CD4-positive, alpha-beta memory T cell (primary cell): ENCODE measurements around the gene DOP1A. TPM values are rescaled to one million over a fixed set of nuclear protein-coding genes. Genes with fewer than 3 reads are reported as not detected.

Experiments used
- CTCF ChIA-PET: fragments of 350-600 bp; sonication (Branson Sonifier 250); formaldehyde crosslinking; loops from one replicate; lab custom pipeline; 2021; ENCODE audit warnings: inconsistent platforms; ENCODE audit not compliant: partially characterized antibody; lab: Charles Lee
- POLR2A ChIA-PET: fragments of 350-600 bp; sonication (Branson Sonifier 250); formaldehyde crosslinking; loops from one replicate; lab custom pipeline; 2021; ENCODE audit not compliant: partially characterized antibody; lab: Charles Lee
- DNase-seq, 5 donors: peaks; one replicate each; pipeline versions ENCODE4 v3.0.0 to v3.0.0-alpha.2; 2020 to 2022; ENCODE audit warnings: mixed read lengths in 1 of 5
- H3K27ac ChIP-seq: one replicate; pipeline ENCODE4 v1.7.0; 2013; ENCODE audit warnings: low read depth, low read length
- H3K27me3 ChIP-seq: 2 replicates; pipeline ENCODE4 v1.7.0; 2013; ENCODE audit warnings: mild to moderate bottlenecking, low read length, moderate library complexity; ENCODE audit not compliant: insufficient read depth
- H3K36me3 ChIP-seq: 2 replicates; pipeline ENCODE4 v1.7.0; 2013; ENCODE audit warnings: mild to moderate bottlenecking, low read length, moderate library complexity; ENCODE audit not compliant: insufficient read depth
- H3K4me1 ChIP-seq: 2 replicates; pipeline ENCODE4 v1.7.0; 2013; ENCODE audit warnings: mild to moderate bottlenecking, low read length, moderate library complexity; ENCODE audit not compliant: insufficient read depth
- H3K4me3 ChIP-seq, 2 donors: one replicate each; pipeline ENCODE4 v1.7.0; 2013; ENCODE audit warnings: low read length in 2 of 2, mild to moderate bottlenecking in 1 of 2
- H3K9me3 ChIP-seq, 2 donors: one replicate each; pipeline ENCODE4 v1.7.0; 2013; ENCODE audit warnings: low read length in 2 of 2, control low read depth in 1 of 2; ENCODE audit not compliant: control insufficient read depth in 1 of 2
- H3K27ac Mint-ChIP-seq, 7 donors: one replicate each; pipeline ENCODE4 v1.8.0; 2020 to 2021; ENCODE audit warnings: mixed read lengths in 7 of 7, mild to moderate bottlenecking in 6 of 7, inconsistent platforms in 3 of 7, moderate library complexity in 3 of 7
- H3K27me3 Mint-ChIP-seq, 2 donors: one replicate each; pipeline ENCODE4 v1.8.0; 2020 to 2021; ENCODE audit warnings: mixed read lengths in 2 of 2
- H3K36me3 Mint-ChIP-seq, 2 donors: one replicate each; pipeline ENCODE4 v1.8.0; 2020 to 2021; ENCODE audit warnings: mixed read lengths in 2 of 2, inconsistent platforms in 1 of 2, mild to moderate bottlenecking in 1 of 2
- H3K4me1 Mint-ChIP-seq, 4 donors: one replicate each; pipeline ENCODE4 v1.8.0; 2020 to 2021; ENCODE audit warnings: mixed read lengths in 4 of 4, mild to moderate bottlenecking in 1 of 4
- H3K4me3 Mint-ChIP-seq, 8 donors: one replicate each; pipeline ENCODE4 v1.8.0; 2020 to 2021; ENCODE audit warnings: mixed read lengths in 8 of 8, mild to moderate bottlenecking in 7 of 8, moderate library complexity in 6 of 8, inconsistent platforms in 3 of 8
- H3K9me3 Mint-ChIP-seq, 8 donors: one replicate each; pipeline ENCODE4 v1.8.0; 2020 to 2021; ENCODE audit warnings: mixed read lengths in 8 of 8, mild to moderate bottlenecking in 5 of 8, inconsistent platforms in 3 of 8, moderate library complexity in 1 of 8
- intact Hi-C: fragments of 100-400 bp; cut with micrococcal nuclease; formaldehyde crosslinking; loops from one replicate; pipeline ENCODE4 v1.15.1; 2023
- polyA plus RNA-seq, 2 donors: library from polyadenylated mRNA; unstranded; fragments of 300-500 nt; fragmentation: Illumina TruSeq; gene quantifications; one replicate each; pipeline ENCODE4 v1.2.3, GENCODE V29; 2021
- total RNA-seq, 2 experiments: library from RNA; stranded (reverse); gene quantifications; one replicate each; pipeline ENCODE4 v1.2.3, GENCODE V29; 2021

DOP1A gene
- total and polyA plus RNA-seq, 4 experiments from 2014 or later, result 0.88 to 36.6 (median 19.2) TPM

- Histone ChIP-seq H3K36me3 (peaks cover 16% of the 10 kb centered on the region), H3K4me3 (no peak overlapping the region), H3K9me3 (no peaks in the 10 kb centered on the region), H3K4me1 (no peaks in the 10 kb centered on the region), H3K27me3 (no peaks in the 10 kb centered on the region), H3K27ac (no peak overlapping the region)
- Mint-ChIP-seq H3K27ac (no peak overlapping the region), H3K4me1 (no peaks in the 10 kb centered on the region), H3K27me3 (no peaks in the 10 kb centered on the region), H3K9me3 (no peaks in the 10 kb centered on the region), H3K4me3 (no peak overlapping the region), H3K36me3 (peaks cover 42 to 63% of the 10 kb centered on the region in 2 donors)
- no peak for DNase-seq
- ChIA-PET CTCF (interaction anchor here (0.9 to 1.3 kb wide), 2 partner anchors 71 to 73 kb away, joined by 3 to 5 read pairs; partner anchors contain the start of genes DOP1A and UBE3D), POLR2A (no interaction called here)
- intact Hi-C loops, result no loop called here
Observed at GRCh38 chr6:83138118-83138722, 70.7 kb downstream of the DOP1A start.

- CTCF ChIA-PET, result interaction anchor here (1.3 kb wide), 1 partner anchor 72 kb away, joined by 5 read pairs; the partner anchor contains the start of gene DOP1A
- no peaks in the 10 kb centered on the region for H3K4me1 Mint-ChIP-seq
- Histone ChIP-seq H3K27me3 (no peaks in the 10 kb centered on the region), H3K4me1 (no peaks in the 10 kb centered on the region), H3K4me3 (no peak overlapping the region), H3K27ac (no peak overlapping the region), H3K9me3 (no peaks in the 10 kb centered on the region), H3K36me3 (peaks cover 16% of the 10 kb centered on the region)
- DNase-seq, result no peak
- no peaks in the 10 kb centered on the region for H3K9me3 Mint-ChIP-seq
- intact Hi-C loops, result no loop called here
- no peak overlapping the region for H3K4me3 Mint-ChIP-seq
- H3K27me3 Mint-ChIP-seq, result no peaks in the 10 kb centered on the region
- POLR2A ChIA-PET, result no interaction called here
- H3K36me3 Mint-ChIP-seq, result peaks cover 47 to 68% of the 10 kb centered on the region in 2 donors
- peak overlapping the region in 1 of 7 donors; percentile 36 for H3K27ac Mint-ChIP-seq
Observed at GRCh38 chr6:83138758-83139157, 71.3 kb downstream of the DOP1A start.

- POLR2A ChIA-PET, result no interaction called here
- no peak overlapping the region for H3K27ac Mint-ChIP-seq
Observed at GRCh38 chr6:83151114-83151513, 83.6 kb downstream of the DOP1A start.

GRCh38 chr6:83152913-83153312 is 85.4 kb downstream of the DOP1A start:
- no peak overlapping the region for H3K27ac ChIP-seq
- Mint-ChIP-seq H3K9me3 (peaks cover 0 to 2% (median 0%) of the 10 kb centered on the region in 8 donors), H3K4me1 (peaks cover 0 to 3% (median 0%) of the 10 kb centered on the region in 4 donors), H3K36me3 (peaks cover 37 to 70% of the 10 kb centered on the region in 2 donors), H3K27me3 (no peaks in the 10 kb centered on the region), H3K27ac (no peak overlapping the region), H3K4me3 (no peak overlapping the region)
- H3K27me3 ChIP-seq, result no peaks in the 10 kb centered on the region
- H3K36me3 ChIP-seq, result peaks cover 15% of the 10 kb centered on the region
- ChIA-PET POLR2A (no interaction called here), CTCF (interaction anchor here (2.6 kb wide), 1 partner anchor 13 kb away, joined by 11 read pairs; no protein-coding TSS in a partner anchor)
- intact Hi-C loops, result no loop called here
- H3K9me3 ChIP-seq, result no peaks in the 10 kb centered on the region
- H3K4me3 ChIP-seq, result no peak overlapping the region
- H3K4me1 ChIP-seq, result no peaks in the 10 kb centered on the region
- DNase-seq, result no peak

More at GRCh38 chr6:83151114-83151513, 83.6 kb downstream of the DOP1A start:
- Mint-ChIP-seq H3K27me3 (no peaks in the 10 kb centered on the region), H3K4me3 (no peak overlapping the region), H3K4me1 (peaks cover 0 to 3% (median 0%) of the 10 kb centered on the region in 4 donors), H3K9me3 (peaks cover 0 to 2% (median 0%) of the 10 kb centered on the region in 8 donors), H3K36me3 (peaks cover 29 to 60% of the 10 kb centered on the region in 2 donors)
- no peak overlapping the region for H3K4me3 ChIP-seq
- peaks cover 15% of the 10 kb centered on the region for H3K36me3 ChIP-seq
- H3K9me3 ChIP-seq, result no peaks in the 10 kb centered on the region
- intact Hi-C loops, result no loop called here
- CTCF ChIA-PET, result no interaction called here
- H3K4me1 ChIP-seq, result no peaks in the 10 kb centered on the region
- DNase-seq, result no peak
- no peak overlapping the region for H3K27ac ChIP-seq
- H3K27me3 ChIP-seq, result no peaks in the 10 kb centered on the region

- POLR2A ChIA-PET, result no interaction called here
- peaks cover 12% of the 10 kb centered on the region for H3K36me3 ChIP-seq
- no peak for DNase-seq
- H3K27ac ChIP-seq, result no peak overlapping the region
- intact Hi-C loops, result no loop called here
- H3K9me3 ChIP-seq, result no peaks in the 10 kb centered on the region
- Mint-ChIP-seq H3K27ac (peak overlapping the region in 1 of 7 donors; percentile 1), H3K36me3 (peaks cover 37 to 63% of the 10 kb centered on the region in 2 donors), H3K4me3 (no peak overlapping the region), H3K27me3 (no peaks in the 10 kb centered on the region), H3K9me3 (peaks cover 0 to 2% (median 0%) of the 10 kb centered on the region in 8 donors), H3K4me1 (peaks cover 0 to 3% (median 0%) of the 10 kb centered on the region in 4 donors)
- CTCF ChIA-PET, result interaction anchor here (2.6 kb wide), 1 partner anchor 12 kb away, joined by 11 read pairs; no protein-coding TSS in a partner anchor
- no peak overlapping the region for H3K4me3 ChIP-seq
- H3K4me1 ChIP-seq, result no peaks in the 10 kb centered on the region
- H3K27me3 ChIP-seq, result no peaks in the 10 kb centered on the region
Observed at GRCh38 chr6:83153883-83154521, 86.5 kb downstream of the DOP1A start.

- H3K9me3 ChIP-seq, result no peaks in the 10 kb centered on the region
- no peaks in the 10 kb centered on the region for H3K4me1 Mint-ChIP-seq
- H3K27ac Mint-ChIP-seq, result peak overlapping the region in 2 of 7 donors; percentile 8 to 36
- peaks cover 44 to 62% of the 10 kb centered on the region in 2 donors for H3K36me3 Mint-ChIP-seq
- H3K27me3 Mint-ChIP-seq, result no peaks in the 10 kb centered on the region
- ChIA-PET CTCF (interaction anchor here (1.2 to 1.6 kb wide), 3 partner anchors 16 to 90 kb away, joined by 3 to 9 read pairs (median 4); partner anchors contain the start of gene UBE3D), POLR2A (no interaction called here)
- H3K4me1 ChIP-seq, result no peaks in the 10 kb centered on the region
- peaks cover 12% of the 10 kb centered on the region for H3K36me3 ChIP-seq
- H3K9me3 Mint-ChIP-seq, result peaks cover 0 to 2% (median 0%) of the 10 kb centered on the region in 8 donors
- H3K27me3 ChIP-seq, result no peaks in the 10 kb centered on the region
- DNase-seq, result no peak
- no peak overlapping the region for H3K4me3 ChIP-seq
- intact Hi-C loops, result no loop called here
- no peak overlapping the region for H3K4me3 Mint-ChIP-seq
- H3K27ac ChIP-seq, result no peak overlapping the region
Observed at GRCh38 chr6:83155794-83156193, 88.3 kb downstream of the DOP1A start.

- H3K4me1 Mint-ChIP-seq, result no peaks in the 10 kb centered on the region
- peak overlapping the region in 3 of 7 donors; percentile 5 to 53 (median 11) for H3K27ac Mint-ChIP-seq
- DNase-seq, result no peak
- Histone ChIP-seq H3K27me3 (no peaks in the 10 kb centered on the region), H3K36me3 (no peaks in the 10 kb centered on the region), H3K4me3 (no peak overlapping the region), H3K9me3 (no peaks in the 10 kb centered on the region), H3K4me1 (no peaks in the 10 kb centered on the region), H3K27ac (no peak overlapping the region)
- H3K9me3 Mint-ChIP-seq, result peaks cover 0 to 2% (median 0%) of the 10 kb centered on the region in 8 donors
- ChIA-PET POLR2A (no interaction called here), CTCF (interaction anchor here (1.3 kb wide), 2 partner anchors 93 to 886 kb away, joined by 3 read pairs; partner anchors contain the start of gene DOP1A)
- no peaks in the 10 kb centered on the region for H3K27me3 Mint-ChIP-seq
- H3K36me3 Mint-ChIP-seq, result peaks cover 57 to 68% of the 10 kb centered on the region in 2 donors
- H3K4me3 Mint-ChIP-seq, result no peak overlapping the region
- intact Hi-C loops, result no loop called here
Observed at GRCh38 chr6:83160167-83160566, 92.7 kb downstream of the DOP1A start.
